Mesenchymal stem cell (in vitro differentiated cells and primary cell): ENCODE results near the gene DBNL.
A peak's percentile ranks its signal among the peaks of the same experiment; 100 is the strongest.

ENCODE experiments used
- DNase-seq: peaks from one replicate; pipeline ENCODE4 v3.0.0-alpha.2; 2013
- H2AFZ ChIP-seq: one replicate; pipeline ENCODE4 v1.6.1; 2013; ENCODE audit warnings: low read depth, mild to moderate bottlenecking, control low read depth, inconsistent platforms, low read length, moderate library complexity
- H2AK5ac ChIP-seq: 2 replicates; pipeline ENCODE4 v1.6.1; 2013; ENCODE audit warnings: low read length, moderate library complexity, mild to moderate bottlenecking, inconsistent platforms; ENCODE audit not compliant: severe bottlenecking
- H2BK120ac ChIP-seq: one replicate; pipeline ENCODE4 v1.6.1; 2013; ENCODE audit warnings: low read depth, mild to moderate bottlenecking, inconsistent platforms, low read length, moderate library complexity
- H2BK12ac ChIP-seq, 2 experiments: one replicate each; pipeline ENCODE4 v1.6.1; 2013; ENCODE audit warnings: inconsistent platforms in 2 of 2, low read length in 2 of 2, mild to moderate bottlenecking in 2 of 2, moderate library complexity in 2 of 2, control low read depth in 1 of 2
- H2BK15ac ChIP-seq: one replicate; pipeline ENCODE4 v1.6.1; 2013; ENCODE audit warnings: mild to moderate bottlenecking, low read depth, inconsistent platforms; ENCODE audit not compliant: poor library complexity, severe bottlenecking
- H2BK5ac ChIP-seq: 2 replicates; pipeline ENCODE4 v1.6.1; 2013; ENCODE audit warnings: low read depth, mild to moderate bottlenecking, low read length, control low read depth, inconsistent platforms; ENCODE audit not compliant: poor library complexity, severe bottlenecking
- H3K14ac ChIP-seq, 2 experiments: one replicate each; pipeline ENCODE4 v1.6.1; 2013; ENCODE audit warnings: inconsistent platforms in 2 of 2, low read length in 2 of 2, control low read depth in 1 of 2, mild to moderate bottlenecking in 1 of 2, moderate library complexity in 1 of 2
- H3K18ac ChIP-seq, 2 experiments: one replicate each; pipeline ENCODE4 v1.6.1; 2013; ENCODE audit warnings: inconsistent platforms in 2 of 2, low read length in 2 of 2, control low read depth in 1 of 2, low read depth in 1 of 2, mild to moderate bottlenecking in 1 of 2
- H3K23ac ChIP-seq, 2 experiments: one replicate each; pipeline ENCODE4 v1.6.1; 2013; ENCODE audit warnings: inconsistent platforms in 2 of 2, low read length in 2 of 2, mild to moderate bottlenecking in 2 of 2, moderate library complexity in 2 of 2, control low read depth in 1 of 2
- H3K27ac ChIP-seq: 2 replicates; pipeline ENCODE4 v1.5.1; 2013; ENCODE audit warnings: mild to moderate bottlenecking, moderate library complexity, low read length, control low read depth, inconsistent platforms; ENCODE audit not compliant: poor library complexity, severe bottlenecking
- H3K27me3 ChIP-seq, 2 experiments: 2 replicates each; pipeline versions ENCODE4 v1.6.1 to v1.7.0; 2013; ENCODE audit warnings: low read length in 2 of 2, mild to moderate bottlenecking in 2 of 2, moderate library complexity in 2 of 2, control low read depth in 1 of 2, inconsistent platforms in 1 of 2; ENCODE audit not compliant: control insufficient read depth in 1 of 2, insufficient read depth in 1 of 2
- H3K36me3 ChIP-seq, 2 experiments: 2 replicates each; pipeline versions ENCODE4 v1.6.1 to v1.7.0; 2013; ENCODE audit warnings: low read length in 2 of 2, control low read depth in 1 of 2, inconsistent platforms in 1 of 2, low read depth in 1 of 2, mild to moderate bottlenecking in 1 of 2; ENCODE audit not compliant: insufficient read depth in 2 of 2, control insufficient read depth in 1 of 2
- H3K4ac ChIP-seq, 2 experiments: one replicate each; pipeline ENCODE4 v1.6.1; 2013; ENCODE audit warnings: inconsistent platforms in 2 of 2, low read length in 2 of 2, mild to moderate bottlenecking in 2 of 2, moderate library complexity in 2 of 2, control low read depth in 1 of 2, low read depth in 1 of 2
- H3K4me1 ChIP-seq: 2 replicates; pipeline ENCODE4 v1.6.1; 2013; ENCODE audit warnings: low read depth, low read length, control low read depth; ENCODE audit not compliant: control insufficient read depth, insufficient read depth
- H3K4me2 ChIP-seq: 2 replicates; pipeline ENCODE4 v1.6.1; 2013; ENCODE audit warnings: low read length, mild to moderate bottlenecking, inconsistent platforms; ENCODE audit not compliant: poor library complexity, severe bottlenecking
- H3K4me3 ChIP-seq, 2 experiments: 2 replicates each; pipeline versions ENCODE4 v1.5.1 to v1.7.0; 2013; ENCODE audit warnings: low read length in 2 of 2, mild to moderate bottlenecking in 2 of 2, control low read depth in 1 of 2, low read depth in 1 of 2; ENCODE audit not compliant: insufficient read depth in 1 of 2
- H3K79me1 ChIP-seq: replicated peaks from 2 replicates; pipeline ENCODE4 v1.6.1; 2013; ENCODE audit warnings: mild to moderate bottlenecking, control low read depth, low read length, inconsistent platforms; ENCODE audit not compliant: poor library complexity, severe bottlenecking
- H3K9ac ChIP-seq: 2 replicates; pipeline ENCODE4 v1.7.0; 2013; ENCODE audit warnings: mild to moderate bottlenecking, low read length, moderate library complexity
- H3K9me3 ChIP-seq: 2 replicates; pipeline ENCODE4 v1.7.0; 2013; ENCODE audit warnings: mild to moderate bottlenecking, low read length; ENCODE audit not compliant: control insufficient read depth
- H4K8ac ChIP-seq: one replicate; pipeline ENCODE4 v1.6.1; 2013; ENCODE audit warnings: inconsistent platforms, mild to moderate bottlenecking, low read length, moderate library complexity
- H4K91ac ChIP-seq: one replicate; pipeline ENCODE4 v1.6.1; 2013; ENCODE audit warnings: mild to moderate bottlenecking, low read length, inconsistent platforms
- WGBS: methylation state at CpG from one replicate; pipeline ENCODE4 v1.1.7; 2013; ENCODE audit warnings: mixed read lengths; 5-methylcytosine and 5-hydroxymethylcytosine counted together

DBNL gene

DNA sequence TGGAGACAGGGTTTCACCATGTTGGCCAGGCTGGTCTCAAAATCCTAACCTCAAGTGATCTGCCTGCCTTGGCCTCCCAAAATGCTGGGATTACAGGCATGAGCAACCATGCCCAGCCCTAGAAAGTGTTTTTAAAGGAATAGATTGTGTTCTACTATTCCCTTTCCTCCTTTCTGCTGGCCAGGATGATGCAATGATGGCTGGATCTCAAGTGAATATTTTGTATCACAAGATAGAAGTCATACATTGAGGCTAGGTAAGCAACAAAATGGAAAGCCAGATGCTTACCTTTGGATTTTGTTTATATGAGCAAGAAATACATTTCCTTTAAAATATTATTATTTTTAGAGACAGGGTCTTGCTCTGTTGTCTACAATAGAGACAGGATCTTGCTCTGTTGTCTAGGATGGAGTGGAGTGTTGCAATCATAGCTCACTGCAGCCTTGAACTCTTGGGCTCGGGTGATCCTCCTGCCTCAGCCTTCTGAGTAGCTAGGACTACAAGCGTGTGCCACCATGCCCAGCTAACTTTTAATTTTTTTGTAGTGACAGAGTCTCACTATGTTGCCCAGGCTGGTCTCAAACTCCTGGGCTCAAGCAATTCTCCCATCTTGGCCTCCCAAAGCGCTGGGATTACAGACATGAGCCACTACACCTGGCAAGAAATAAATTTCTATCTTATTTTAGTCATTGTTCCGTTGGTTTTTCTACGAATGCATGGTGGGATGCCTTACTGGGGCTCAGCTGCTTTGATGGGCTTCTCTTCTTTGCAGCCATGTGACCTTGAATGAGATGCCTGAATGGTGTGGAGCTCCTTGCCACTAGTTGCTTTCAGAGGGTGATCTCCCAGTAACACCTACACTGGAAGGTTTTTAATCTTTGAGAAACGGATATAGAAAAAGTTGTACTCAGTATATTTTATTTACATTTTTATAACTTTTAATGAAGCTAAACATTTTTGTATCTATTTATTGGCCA, 53.9 kb downstream of the DBNL start:
- no peaks in the 10 kb centered on the region for H3K79me1 ChIP-seq
- no peak overlapping the region for H2BK15ac ChIP-seq
- H3K9me3 ChIP-seq = no peaks in the 10 kb centered on the region
- no peak for DNase-seq
- no peak overlapping the region for H4K8ac ChIP-seq
- H2BK5ac ChIP-seq = no peak overlapping the region
- H3K23ac ChIP-seq = no peak overlapping the region
- H4K91ac ChIP-seq = no peak overlapping the region
- peak overlapping the region; percentile 76 for H2AK5ac ChIP-seq
- no peak overlapping the region for H2BK12ac ChIP-seq
- no peak overlapping the region for H2BK120ac ChIP-seq
- no peak overlapping the region for H3K18ac ChIP-seq
- no peaks in the 10 kb centered on the region for H3K36me3 ChIP-seq
- H3K4me1 ChIP-seq = peaks cover 31% of the 10 kb centered on the region
- no peak overlapping the region for H3K9ac ChIP-seq
- H3K4ac ChIP-seq = no peak overlapping the region
- no peaks in the 10 kb centered on the region for H3K27me3 ChIP-seq
- no peak overlapping the region for H3K4me3 ChIP-seq
- peak overlapping the region; percentile 50 for H3K27ac ChIP-seq
- H2AFZ ChIP-seq = no peak overlapping the region
- WGBS = 94% methylated on average over 5 of the region's 6 CpGs
- H3K14ac ChIP-seq = no peak overlapping the region
- H3K4me2 ChIP-seq = no peak overlapping the region

DNA sequence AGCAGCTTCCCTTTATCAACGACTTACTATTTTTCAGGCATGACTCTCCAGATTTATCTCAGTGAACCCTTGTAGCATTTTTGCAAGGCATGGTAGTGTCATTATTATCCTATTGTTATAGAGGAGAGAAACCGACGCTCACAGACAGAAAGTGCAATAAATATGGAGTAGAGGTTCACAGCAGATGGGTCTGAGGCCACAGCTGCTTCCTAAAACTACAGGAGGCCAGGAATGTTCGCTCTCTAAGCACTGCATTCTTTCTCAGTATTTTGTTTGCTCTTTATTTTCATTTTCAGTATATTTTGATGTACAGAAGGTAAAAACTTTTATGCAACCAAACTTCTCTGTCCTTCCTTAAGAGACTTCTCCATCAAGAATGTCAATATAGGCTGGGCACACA, 55.2 kb downstream of the DBNL start:
- peak overlapping the region; percentile 84 for H2BK5ac ChIP-seq
- no peak overlapping the region for H3K23ac ChIP-seq
- no peak overlapping the region for H2BK120ac ChIP-seq
- no peak for DNase-seq
- H3K27ac ChIP-seq = peak overlapping the region; percentile 97
- H3K9me3 ChIP-seq = no peaks in the 10 kb centered on the region
- no peak overlapping the region for H2AK5ac ChIP-seq
- no peak overlapping the region for H3K14ac ChIP-seq
- no peak overlapping the region for H2BK12ac ChIP-seq
- no peak overlapping the region for H3K4me2 ChIP-seq
- H3K18ac ChIP-seq = no peak overlapping the region
- H3K4me1 ChIP-seq = peaks cover 37% of the 10 kb centered on the region
- no peak overlapping the region for H2BK15ac ChIP-seq
- no peak overlapping the region for H4K91ac ChIP-seq
- 90% methylated on average over 2 of the region's 4 CpGs for WGBS
- H3K36me3 ChIP-seq = no peaks in the 10 kb centered on the region
- no peak overlapping the region for H3K4me3 ChIP-seq
- H3K27me3 ChIP-seq = no peaks in the 10 kb centered on the region
- H4K8ac ChIP-seq = no peak overlapping the region
- H3K4ac ChIP-seq = no peak overlapping the region
- peak overlapping the region; percentile 32 for H3K9ac ChIP-seq
- H2AFZ ChIP-seq = no peak overlapping the region
- no peaks in the 10 kb centered on the region for H3K79me1 ChIP-seq

DNA sequence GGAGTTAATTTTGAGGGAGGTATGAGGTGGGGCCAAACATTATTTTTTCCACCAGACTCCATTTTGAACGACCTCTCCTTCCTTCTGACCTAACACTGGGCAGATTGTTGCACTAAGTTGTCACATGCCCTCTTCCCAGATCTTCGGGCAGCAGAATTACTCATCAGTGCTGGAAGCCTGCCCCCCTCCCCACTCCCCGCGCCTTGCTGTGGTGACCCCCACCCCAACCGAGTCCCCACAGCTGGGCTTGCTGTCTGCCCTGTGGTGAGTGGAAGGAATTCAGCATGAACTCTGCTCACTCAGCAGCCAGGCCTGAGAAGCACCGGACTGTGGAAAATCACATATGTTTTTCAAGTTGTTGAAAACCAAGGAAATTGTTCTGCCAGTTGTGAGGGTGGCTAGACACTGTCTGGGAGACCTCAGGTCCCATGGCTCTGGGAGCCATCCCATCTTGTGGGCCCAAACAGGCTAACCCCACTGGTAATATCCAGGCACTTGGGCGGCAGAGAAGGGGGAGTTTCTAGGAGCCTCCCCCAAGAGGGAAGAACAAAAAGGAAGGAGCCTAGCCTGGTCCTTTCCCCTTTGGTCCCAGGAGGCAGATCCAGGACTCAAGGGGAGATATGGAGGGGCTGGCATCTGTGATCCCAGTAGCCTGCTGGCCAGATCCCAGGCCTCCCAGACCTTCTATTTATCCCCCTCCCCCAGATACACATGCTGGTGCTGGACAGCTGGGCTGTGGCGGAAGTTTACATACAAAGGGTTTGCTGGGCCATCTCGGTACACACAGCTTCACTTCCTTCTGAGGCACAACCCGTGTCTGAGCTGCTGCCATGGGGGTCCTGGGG, 56.2 kb downstream of the DBNL start:
- Histone ChIP-seq H2BK5ac (peak overlapping the region; percentile 92), H3K27me3 (no peaks in the 10 kb centered on the region), H3K27ac (peak overlapping the region; percentile 97), H2AK5ac (peak overlapping the region; percentile 86), H3K4me1 (peaks cover 39% of the 10 kb centered on the region), H2AFZ (peak overlapping the region; percentile 34), H3K18ac (peak overlapping the region; percentile 62 to 86), H3K9ac (peak overlapping the region; percentile 67), H3K14ac (no peak overlapping the region), H4K8ac (peak overlapping the region; percentile 88), H3K36me3 (no peaks in the 10 kb centered on the region), H3K4me3 (no peak overlapping the region), H2BK12ac (peak overlapping the region; percentile 38 to 81), H3K23ac (no peak overlapping the region), H3K4me2 (no peak overlapping the region), H3K9me3 (no peaks in the 10 kb centered on the region), H2BK120ac (peak overlapping the region; percentile 29), H3K4ac (peak overlapping the region in 1 of 2 experiments; percentile 68), H3K79me1 (no peaks in the 10 kb centered on the region), H2BK15ac (peak overlapping the region; percentile 78), H4K91ac (peak overlapping the region; percentile 75)
- peak; percentile 89 for DNase-seq
- 54% methylated on average over 10 of the region's 10 CpGs for WGBS
